T follicular helper cell (primary cell): ENCODE data around the gene DYNC1I1.
"Not testable (repeated sequence)": the region's sequence is repeated elsewhere in the genome, so short reads cannot be mapped to it uniquely, and the experiment has no call there.

Experiments used
- DNase-seq: peaks from one replicate; pipeline ENCODE4 v3.0.0-alpha.2; 2020; ENCODE audit warnings: low read depth

Gene DYNC1I1

GRCh38 chr7:95910341-95910740 lies 138.0 kb downstream of the DYNC1I1 start:
- no peak for DNase-seq

- DNase-seq = no peak
Measured at GRCh38 chr7:95915731-95916130, 143.4 kb downstream of the DYNC1I1 start.

GRCh38 chr7:95916573-95917297 lies 144.4 kb downstream of the DYNC1I1 start:
- DNase-seq = peak; percentile 54

GRCh38 chr7:95917634-95918033 lies 145.3 kb downstream of the DYNC1I1 start:
- DNase-seq = no peak

GRCh38 chr7:95919556-95919955 lies 147.2 kb downstream of the DYNC1I1 start:
- no peak for DNase-seq

- no peak for DNase-seq
Measured at GRCh38 chr7:95921543-95921942, 149.2 kb downstream of the DYNC1I1 start.

GRCh38 chr7:95922191-95922590 lies 149.8 kb downstream of the DYNC1I1 start:
- no peak for DNase-seq

GRCh38 chr7:95925236-95925635 lies 152.9 kb downstream of the DYNC1I1 start:
- DNase-seq = no peak

GRCh38 chr7:95925971-95926370 lies 153.6 kb downstream of the DYNC1I1 start:
- no peak for DNase-seq

- DNase-seq = no peak
Measured at GRCh38 chr7:95927756-95928155, 155.4 kb downstream of the DYNC1I1 start.

GRCh38 chr7:95929710-95930280 lies 157.4 kb downstream of the DYNC1I1 start:
- DNase-seq = no peak

GRCh38 chr7:95931460-95932232 lies 159.3 kb downstream of the DYNC1I1 start:
- no peak for DNase-seq

GRCh38 chr7:95933618-95934017 lies 161.3 kb downstream of the DYNC1I1 start:
- no peak for DNase-seq

GRCh38 chr7:95944867-95945266 lies 172.5 kb downstream of the DYNC1I1 start:
- not testable (repeated sequence) for DNase-seq

- no peak for DNase-seq
Measured at GRCh38 chr7:95950698-95951097, 178.3 kb downstream of the DYNC1I1 start.

- no peak for DNase-seq
Measured at GRCh38 chr7:95951531-95951930, 179.2 kb downstream of the DYNC1I1 start.

GRCh38 chr7:95951997-95952795 lies 179.8 kb downstream of the DYNC1I1 start:
- no peak for DNase-seq

GRCh38 chr7:95952851-95953250 lies 180.5 kb downstream of the DYNC1I1 start:
- no peak for DNase-seq

GRCh38 chr7:95955748-95956147 lies 183.4 kb downstream of the DYNC1I1 start:
- no peak for DNase-seq

GRCh38 chr7:95957510-95957909 lies 185.2 kb downstream of the DYNC1I1 start:
- DNase-seq = no peak

- DNase-seq = no peak
Measured at GRCh38 chr7:95960706-95961244, 188.4 kb downstream of the DYNC1I1 start.

- no peak for DNase-seq
Measured at GRCh38 chr7:95963446-95963990, 191.2 kb downstream of the DYNC1I1 start.
